GM18517 (cell line): ENCODE measurements around the gene ATP1B3.
A peak's percentile ranks its signal among the peaks of the same experiment; 100 is the strongest.
"Not testable (repeated sequence)": the region's sequence is repeated elsewhere in the genome, so short reads cannot be mapped to it uniquely, and the experiment has no call there.

Source experiments
- ATAC-seq: cut with Tn5 transposase; IDR thresholded peaks from one replicate; pipeline ENCODE4 v1.9.1; 2021; ENCODE audit warnings: mild to moderate bottlenecking, moderate library complexity; ENCODE audit not compliant: unreplicated experiment

ATP1B3 gene

DNA sequence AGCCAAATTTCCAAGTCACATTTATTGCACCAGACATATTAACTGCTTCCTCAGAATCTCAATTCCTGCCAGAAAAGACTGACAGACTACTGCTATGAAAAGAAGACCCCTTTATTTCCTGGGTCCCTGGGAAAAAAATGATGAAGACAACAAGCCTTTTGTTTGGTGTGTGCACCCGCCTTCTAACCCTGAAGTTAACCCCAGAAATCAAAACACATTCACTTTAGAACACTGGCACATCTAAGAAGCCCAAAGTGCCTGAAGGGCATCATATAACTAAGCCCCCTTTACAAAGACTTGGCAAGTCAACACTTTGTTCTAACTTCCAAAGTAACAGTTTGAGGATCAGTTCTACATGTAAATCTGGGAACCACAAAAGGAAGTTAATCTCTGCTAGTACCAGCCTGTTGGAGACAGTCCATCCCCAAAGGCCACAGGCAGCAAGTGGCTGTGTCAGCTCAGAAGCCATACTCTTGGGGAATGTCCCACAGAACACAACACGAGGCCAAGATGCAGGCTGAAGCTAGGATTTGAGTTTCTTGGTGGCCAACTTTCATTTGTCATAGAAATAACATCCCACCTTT is 16.3 kb upstream of the ATP1B3 start:
- no peak for ATAC-seq

DNA sequence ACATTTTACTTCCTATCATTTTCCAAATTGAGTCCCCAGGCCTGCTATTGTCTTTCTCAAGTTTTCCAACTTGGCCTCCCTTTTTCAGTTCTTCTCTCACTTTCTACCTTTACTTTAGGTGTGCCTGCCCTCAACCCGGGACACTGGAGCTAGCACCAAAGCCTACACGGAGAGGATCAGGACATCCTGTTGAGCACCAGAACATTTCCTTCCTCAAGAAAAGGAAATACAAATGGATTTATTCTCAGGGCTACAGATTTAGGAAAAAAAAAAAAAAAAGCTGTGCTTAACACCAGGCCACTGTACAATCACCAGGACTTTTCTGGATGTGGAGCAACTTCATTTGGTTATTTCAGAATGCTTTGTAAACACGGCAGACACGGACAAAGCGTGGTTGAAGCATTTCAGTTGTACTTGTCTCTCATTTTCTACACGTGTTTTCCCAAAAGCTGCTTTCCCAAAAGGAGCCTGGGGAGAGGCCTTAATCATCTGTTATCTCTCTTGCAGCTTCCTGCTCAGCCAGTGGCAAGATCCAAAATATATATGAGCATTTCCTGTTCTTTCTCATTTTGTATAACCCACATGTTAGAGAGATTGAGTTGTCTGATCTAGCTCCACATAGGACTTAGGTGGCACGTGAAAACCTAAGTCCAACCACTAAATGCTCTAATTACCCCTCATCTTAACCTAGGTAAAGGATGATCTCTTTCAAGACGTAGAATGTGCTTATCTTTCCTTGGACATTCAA is 15.5 kb upstream of the ATP1B3 start:
- ATAC-seq = no peak

DNA sequence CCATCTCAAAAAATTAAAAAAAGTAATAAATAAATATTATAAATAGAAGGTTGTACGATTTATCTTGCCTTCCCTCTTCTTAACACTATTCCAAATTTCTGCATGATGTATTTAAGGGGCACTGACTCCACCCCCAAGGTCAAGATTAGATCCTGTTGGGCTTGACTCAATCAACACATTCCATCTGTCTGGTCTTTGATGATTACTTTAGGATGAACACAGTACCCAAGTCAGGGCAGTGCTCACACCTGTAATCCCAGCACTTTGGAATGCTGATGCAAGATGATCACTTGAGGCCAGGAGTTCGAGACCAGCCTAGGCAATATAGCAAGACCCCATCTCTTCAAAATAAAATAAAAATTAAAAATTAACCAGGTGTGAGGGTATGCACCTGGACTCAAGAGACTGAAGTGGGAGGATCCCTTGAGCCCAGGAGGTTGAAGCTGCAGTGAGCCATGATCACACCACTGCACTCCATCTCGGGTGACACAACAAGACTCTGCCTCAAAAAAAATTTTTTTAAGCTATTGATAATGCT is 14.1 kb upstream of the ATP1B3 start:
- no peak for ATAC-seq

DNA sequence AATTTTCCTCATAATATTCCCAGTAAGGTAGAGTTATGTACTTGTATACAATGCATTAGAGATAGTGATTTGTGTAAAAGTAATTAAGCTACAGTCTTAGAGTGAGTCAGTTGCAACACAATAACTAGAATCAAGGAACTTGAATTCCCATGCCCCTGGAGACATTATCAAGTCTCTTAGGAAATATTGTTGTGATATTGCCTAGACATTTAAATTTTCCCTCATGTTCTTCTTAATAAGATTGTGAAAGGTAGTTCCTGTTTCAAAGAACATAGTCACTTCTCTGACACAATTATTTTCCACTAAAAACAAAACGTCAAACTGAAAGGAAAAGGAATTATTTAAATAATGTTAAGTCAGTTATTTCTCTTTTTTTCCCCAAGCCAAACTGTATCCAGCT is 13.0 kb upstream of the ATP1B3 start:
- no peak for ATAC-seq

DNA sequence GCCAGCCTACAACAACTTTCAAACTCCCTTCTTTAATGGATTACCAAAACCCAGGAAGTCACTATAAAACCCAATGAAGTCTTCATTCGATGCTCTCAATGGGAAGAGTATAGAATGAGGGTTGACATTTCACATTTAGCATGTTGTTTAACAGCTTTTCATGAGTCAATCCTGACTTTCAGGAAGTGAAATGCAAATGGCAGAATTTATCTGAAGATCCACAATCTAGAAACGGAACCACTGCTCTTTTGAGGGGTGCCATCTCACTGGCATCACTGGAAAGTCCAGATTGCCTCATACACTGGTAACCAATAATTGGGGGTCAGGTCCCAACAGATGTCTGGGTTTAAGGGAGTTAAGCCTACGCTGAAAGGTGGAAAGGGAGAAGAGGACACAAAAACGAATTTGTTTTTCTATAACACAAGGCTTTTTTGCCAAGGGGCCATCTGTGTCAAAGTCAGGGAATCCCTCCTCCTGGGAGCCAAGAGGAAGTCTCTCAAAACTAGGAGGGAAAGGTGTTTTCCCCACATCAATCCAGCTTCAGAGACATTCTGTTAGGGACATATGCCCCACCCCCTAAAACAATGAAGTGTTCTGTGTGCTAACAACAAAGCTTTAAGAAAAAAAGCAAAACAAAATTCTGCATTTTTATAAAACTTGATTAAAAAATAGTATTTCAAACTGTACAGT is 12.0 kb upstream of the ATP1B3 start:
- ATAC-seq = no peak

DNA sequence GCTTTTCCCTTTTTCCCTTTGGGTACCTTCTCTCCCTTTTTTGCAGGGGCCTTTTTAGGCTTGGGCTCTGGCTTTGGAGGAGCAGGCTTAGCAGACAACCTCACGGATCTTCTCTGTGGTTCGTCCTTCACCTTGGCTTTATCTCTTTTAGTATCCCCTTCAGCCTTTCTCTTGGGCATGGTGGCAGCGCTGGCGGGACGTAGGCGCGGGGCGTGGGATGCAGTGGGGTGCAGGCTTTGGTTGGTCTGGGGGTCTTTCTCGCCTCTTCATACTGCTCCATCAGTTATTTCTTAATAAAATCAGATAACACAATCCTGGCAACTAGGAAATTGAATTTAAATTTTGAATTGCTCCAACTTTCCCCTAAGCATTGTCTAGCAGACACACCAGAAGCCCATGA is 11.3 kb upstream of the ATP1B3 start:
- ATAC-seq = no peak

DNA sequence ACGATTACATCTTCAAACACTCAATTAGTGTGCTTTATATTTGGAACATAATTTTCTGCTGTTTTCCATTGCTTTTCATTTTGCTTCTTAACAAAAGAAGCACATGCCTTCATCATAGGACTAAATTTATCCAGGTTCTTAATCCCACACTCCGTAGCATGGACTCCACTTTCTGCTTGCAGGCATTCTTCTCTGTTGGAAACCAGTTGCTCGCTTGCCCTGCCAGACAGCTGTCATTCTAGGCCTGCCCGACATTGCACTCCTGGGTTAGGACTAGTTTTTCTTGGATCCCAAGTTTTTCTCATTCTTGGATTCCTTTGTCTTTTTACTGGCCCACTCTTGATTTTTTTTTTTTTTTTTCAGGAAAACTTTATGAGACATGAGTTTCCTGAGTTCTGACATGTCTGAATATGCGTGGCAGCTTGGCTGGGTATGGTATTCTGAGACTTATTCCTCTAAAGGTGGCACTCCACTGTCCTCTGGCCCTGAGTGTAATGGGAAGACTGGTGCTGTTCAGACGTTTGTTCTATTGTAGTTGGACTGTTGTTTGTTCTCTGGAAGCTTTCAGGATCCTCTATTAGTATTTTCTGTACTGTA is 6.3 kb upstream of the ATP1B3 start:
- ATAC-seq = no peak

DNA sequence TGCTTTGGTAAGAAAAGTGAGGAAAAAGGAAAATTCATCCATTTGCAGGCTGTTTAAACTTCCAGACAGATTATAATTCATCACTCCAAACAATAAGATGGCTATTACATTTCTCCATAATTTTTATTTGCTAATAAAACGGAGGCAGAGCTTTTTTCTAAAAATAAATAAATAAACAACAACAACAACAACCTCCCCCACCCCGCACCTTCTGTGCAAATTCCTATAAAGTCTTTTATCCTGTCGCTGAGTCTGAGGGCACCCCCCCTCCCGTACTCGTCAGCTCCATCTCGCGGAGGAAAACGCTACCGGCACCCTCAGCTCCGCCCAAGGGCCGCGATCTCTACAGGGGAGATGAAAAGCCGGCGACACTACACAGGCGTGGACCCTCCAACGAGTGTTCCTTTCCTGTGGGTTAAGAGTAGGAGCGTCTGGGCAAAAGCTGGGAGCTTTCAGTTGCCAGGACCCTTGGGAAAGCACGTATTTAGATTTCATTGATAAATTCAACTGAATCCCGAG is 1.0 kb upstream of the ATP1B3 start:
- no peak for ATAC-seq

DNA sequence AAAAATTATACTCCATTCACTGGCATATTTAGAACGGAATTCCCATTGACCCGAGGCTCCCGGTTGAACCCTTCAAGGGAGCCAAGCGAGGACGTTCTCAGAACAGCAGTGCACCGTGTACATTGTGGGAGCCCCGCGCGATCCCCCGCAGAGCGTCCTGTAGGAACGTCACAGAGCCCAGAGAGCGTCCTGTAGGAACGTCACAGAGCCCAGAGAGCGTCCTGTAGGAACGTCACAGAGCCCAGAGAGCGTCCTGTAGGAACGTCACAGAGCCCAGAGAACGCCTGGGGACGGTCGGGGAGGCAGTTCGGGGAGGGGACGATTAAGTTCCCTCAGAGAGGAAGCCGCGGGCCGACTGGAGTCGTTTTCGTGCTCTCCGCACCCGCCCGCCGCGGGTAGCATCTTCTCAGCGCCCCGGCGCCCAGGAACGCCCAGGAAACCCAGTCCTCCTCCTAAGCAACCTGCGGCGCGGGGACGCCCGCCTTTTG is 506 bp upstream of the ATP1B3 start:
- peak; percentile 35 for ATAC-seq

DNA sequence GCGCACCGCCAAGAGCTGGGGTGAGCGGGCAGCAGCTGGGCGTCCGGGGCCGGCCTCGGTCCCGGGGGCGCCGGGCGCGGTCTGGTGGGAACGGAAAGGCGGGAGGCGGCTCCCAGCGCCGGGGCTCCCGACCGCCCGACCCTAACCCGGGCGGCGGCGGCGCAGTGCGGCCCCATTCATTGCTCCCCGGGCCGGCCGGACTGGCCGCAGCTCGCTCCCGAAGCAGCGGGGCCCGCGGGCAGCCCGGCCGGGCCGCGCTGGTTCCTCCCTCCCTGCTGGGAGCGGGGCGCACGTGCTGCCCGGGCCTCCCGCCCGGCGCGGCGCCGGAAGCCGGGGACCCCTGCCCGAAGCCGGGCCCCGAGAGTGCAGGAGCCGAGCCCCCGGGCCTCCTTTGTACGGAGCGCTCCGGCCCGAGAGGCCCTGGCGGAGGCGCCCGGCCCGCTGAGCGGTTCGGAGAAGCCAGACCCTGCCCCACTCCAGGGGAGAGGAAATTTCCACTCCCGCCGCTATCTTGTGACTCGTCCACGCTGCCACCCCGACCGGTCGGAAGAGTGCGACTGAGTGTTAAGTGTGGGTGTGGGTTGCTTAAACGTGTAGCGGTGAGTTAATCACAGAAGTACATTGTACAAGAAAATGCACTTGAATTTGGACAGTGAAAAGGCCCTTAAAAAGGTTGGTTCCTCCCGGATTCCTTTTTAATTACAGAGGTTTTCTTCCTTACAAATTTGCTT is 613 bp downstream of the ATP1B3 start:
- ATAC-seq = peak; percentile 23

DNA sequence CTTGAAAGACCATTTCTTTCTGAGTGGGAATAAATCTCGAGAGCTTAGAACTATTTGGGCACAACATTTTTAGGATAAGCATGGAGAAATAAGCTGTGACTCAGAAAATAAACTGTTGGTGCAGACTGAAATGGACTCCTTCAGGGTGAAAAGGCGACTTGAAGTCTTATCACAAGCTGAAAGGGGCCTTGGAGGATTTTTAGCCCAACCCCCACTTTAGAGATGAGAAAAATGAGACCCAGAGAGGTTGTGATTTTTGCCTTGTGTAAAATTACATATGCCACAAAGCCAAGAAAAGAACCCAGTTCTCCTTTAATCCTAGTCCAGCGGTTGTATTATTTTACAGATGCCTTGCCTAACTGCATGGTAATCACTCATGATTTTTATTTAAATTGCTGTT is 1.5 kb downstream of the ATP1B3 start:
- no peak for ATAC-seq

DNA sequence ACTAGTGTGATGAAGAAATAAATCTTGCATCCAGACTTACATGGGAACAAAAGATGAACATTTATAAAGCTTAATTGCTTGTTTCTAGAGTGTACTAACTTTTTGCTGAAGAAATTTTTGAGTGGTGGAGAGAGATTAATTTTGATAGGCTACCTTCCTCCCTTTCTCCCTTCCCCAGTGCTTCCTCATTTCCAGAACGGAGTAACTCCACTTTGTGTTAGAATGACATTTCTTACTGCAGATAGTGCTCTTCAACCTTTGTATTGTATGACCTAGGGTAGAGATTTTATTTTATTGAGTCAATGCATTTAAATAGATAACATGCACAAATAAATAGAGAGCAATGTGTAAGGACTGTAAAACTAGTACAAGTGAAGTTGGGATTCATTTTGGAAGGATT is 1.9 kb downstream of the ATP1B3 start:
- no peak for ATAC-seq

DNA sequence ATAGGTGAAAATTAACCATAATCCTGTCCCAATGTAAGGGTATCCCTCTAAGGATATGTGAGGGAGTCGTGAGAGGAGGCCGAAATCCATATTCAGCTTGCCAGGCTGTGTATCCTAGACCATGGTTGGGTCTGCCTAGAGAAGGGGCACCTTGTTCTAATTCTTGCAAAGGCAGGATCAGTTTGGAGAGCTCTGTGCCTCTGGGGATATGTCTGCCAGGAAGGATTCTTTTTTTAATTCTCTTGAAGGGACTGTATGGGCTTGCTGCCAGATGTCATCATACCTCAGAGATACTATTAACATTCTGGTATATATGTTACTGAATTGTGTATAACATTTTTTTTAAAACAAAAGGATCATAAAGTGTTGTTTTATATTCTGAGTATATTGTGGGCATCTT is 2.4 kb downstream of the ATP1B3 start:
- no peak for ATAC-seq

DNA sequence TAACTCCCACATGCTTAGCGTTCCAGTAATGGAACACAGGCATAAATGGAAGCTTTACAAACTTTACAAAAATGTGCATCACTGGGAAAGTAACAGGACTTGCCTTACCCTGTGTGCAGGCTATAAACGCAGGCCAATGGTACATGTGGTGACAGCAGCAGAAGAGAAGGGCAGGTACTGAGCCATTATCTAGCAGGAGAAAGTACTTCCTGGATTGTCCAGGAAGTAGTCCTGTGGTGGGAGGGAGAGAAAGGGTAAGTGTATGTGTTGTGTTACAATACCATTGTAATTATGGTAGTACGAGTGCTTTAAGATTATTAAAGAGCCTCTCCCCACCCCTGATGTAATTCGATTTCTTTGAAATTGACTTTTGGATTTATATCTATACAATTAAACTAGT is 5.3 kb downstream of the ATP1B3 start:
- ATAC-seq = no peak

DNA sequence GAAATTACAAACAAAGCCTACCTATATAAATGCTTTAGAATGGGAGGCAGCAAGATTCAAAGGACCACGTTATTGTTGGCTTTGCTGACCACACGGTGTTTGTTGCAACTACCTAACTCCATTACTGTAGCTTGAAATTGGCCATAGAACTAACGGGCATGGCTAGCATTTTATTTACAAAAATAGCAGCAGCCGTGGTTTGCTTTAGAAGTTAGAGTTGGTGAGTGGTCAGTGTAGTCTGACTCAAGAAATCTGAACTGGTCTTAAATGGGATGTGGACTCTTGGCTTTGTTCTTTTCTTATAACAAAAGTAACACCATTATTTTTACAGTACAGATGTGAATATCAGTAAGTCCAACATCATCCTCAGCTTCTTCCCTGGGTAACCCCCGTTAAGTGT is 10.6 kb downstream of the ATP1B3 start:
- ATAC-seq = no peak

DNA sequence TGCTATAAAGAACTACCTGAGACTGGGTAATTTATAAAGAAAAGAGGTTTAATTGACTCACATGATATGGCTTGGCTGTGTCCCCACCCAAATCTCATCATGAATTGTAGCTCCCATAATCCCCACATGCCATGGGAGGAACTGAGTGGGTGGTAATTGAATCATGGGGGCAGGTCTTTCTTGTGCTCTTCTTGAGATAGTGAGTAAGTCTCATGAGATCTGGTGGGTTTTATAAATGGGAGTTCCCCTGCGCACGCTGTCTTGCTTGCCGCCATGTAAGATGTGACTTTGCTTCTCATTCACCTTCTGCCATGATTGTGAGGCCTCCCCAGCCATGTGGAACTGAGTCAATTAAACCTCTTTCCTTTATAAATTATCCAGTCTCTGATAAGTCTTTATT is 12.1 kb downstream of the ATP1B3 start:
- ATAC-seq = not testable (repeated sequence)

DNA sequence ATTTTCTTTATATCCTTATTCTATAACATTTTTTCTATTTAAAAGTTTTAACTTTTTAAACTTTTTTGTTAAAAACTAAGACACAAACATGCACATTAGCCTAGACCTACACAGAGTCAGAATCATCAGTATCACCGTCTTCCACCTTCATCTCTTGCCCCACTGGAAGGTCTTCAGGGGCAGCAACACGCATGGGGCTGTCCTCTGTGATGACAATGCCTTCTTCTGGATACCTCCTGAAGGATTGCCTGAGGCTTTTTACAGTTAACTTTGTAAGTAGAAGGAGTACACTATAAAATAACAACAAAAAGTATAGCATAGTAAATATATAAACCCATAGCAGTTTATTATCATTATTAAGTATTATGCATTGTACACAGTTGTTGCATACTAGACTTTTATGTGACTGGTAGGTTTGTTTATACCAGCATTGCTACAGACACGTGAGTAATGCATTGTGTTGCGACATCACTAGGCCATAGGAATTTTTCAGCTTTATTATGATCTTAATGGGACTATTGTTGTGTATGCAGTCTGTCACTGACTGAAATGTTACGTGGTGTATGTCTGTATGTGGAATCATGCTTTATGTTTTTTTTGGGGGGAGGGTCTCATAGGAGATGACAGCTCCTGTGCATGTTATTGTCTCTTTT is 18.2 kb downstream of the ATP1B3 start:
- no peak for ATAC-seq

DNA sequence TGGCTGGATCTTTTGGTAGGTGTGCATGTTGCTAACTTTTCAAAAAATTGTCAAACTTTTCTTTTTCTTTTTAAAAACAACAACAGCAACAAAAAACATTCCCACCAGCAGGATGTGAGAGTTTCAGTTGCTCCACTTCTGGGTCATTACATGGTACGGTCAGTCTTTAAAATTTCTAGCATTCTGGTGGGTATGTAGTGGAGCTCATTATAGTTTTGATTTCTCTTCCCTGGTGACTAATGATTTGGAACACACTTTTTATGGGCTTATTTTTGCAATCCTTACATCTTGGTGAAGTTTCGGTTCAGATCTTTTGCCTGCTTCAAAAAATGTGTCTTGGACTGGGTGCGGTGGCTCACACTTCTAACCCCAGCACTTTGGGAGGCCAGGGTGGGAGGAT is 19.3 kb downstream of the ATP1B3 start:
- ATAC-seq = no peak

DNA sequence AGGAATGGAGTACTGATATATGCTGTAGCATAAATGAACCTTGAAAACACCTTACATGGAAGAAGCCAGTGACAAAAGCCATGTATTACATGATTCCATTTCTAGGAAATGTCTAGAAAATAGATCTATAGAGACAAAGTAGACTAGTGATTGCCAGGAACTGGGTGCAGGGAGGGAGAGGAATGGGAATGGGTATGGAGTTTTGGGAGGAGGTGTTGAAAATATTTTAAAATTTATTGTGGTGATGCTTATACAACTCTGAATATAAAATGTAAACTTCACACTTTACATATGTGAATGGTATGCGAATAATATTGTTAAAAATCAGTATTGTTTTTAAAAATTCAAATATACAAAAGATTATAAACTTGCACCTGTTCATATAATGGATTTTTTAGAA is 22.5 kb downstream of the ATP1B3 start:
- no peak for ATAC-seq

DNA sequence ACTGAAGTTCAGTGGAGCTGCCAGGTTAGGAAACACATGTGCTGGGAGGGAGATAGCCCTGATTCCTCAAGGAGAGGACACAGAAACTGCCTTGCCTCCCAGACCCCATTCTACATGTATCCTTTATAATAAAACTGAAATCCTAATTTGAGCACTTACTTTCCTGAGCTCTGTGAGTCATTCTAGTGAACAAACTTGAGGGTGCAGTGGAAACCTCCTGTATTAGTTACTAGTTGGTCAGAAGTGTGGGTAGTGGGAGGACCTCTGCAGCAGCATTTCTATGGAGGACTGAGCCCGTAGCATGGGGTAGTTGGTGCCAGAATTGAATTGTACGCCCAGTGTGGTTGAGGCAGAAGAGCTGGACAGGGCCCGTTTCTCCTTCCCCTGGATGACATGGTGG is 23.9 kb downstream of the ATP1B3 start:
- ATAC-seq = no peak
